GM23248 (cell line): ENCODE measurements around the gene SP6. TPM values are rescaled to one million over a fixed set of nuclear protein-coding genes. Genes with fewer than 3 reads are reported as not detected.

Experiments used
- DNase-seq: peaks from one replicate; pipeline ENCODE4 v3.0.0-alpha.2; 2015
- H2AFZ ChIP-seq: fragments of 200-600 bp; sonication (generic); 2 replicates; pipeline ENCODE4 v1.6.1; 2016; ENCODE audit warnings: antibody characterized with exemption
- H3F3A ChIP-seq: fragments of 200-600 bp; sonication (generic); 2 replicates; pipeline ENCODE4 v1.6.1; 2016; ENCODE audit warnings: mild to moderate bottlenecking, antibody characterized with exemption, mixed run types; ENCODE audit not compliant: insufficient read depth
- H3K27ac ChIP-seq: fragments of 200-600 bp; sonication (generic); 2 replicates; pipeline ENCODE4 v1.5.1; 2016; ENCODE audit warnings: mild to moderate bottlenecking
- H3K27me3 ChIP-seq: fragments of 200-600 bp; sonication (generic); replicated peaks from 2 replicates; pipeline ENCODE4 v1.6.1; 2016; ENCODE audit warnings: mild to moderate bottlenecking; ENCODE audit not compliant: insufficient read depth
- H3K36me3 ChIP-seq: fragments of 200-600 bp; sonication (generic); 2 replicates; pipeline ENCODE4 v1.6.1; 2016; ENCODE audit warnings: low read depth, mild to moderate bottlenecking
- H3K4me1 ChIP-seq: fragments of 200-600 bp; sonication (generic); 2 replicates; pipeline ENCODE4 v1.6.1; 2016; ENCODE audit warnings: mild to moderate bottlenecking; ENCODE audit not compliant: insufficient read depth
- H3K4me2 ChIP-seq: fragments of 200-600 bp; sonication (generic); one replicate; pipeline ENCODE4 v1.6.1; 2016; ENCODE audit warnings: mild to moderate bottlenecking; ENCODE audit not compliant: unreplicated experiment
- H3K4me3 ChIP-seq: fragments of 200-600 bp; sonication (generic); 2 replicates; pipeline ENCODE4 v1.5.1; 2016; ENCODE audit warnings: mild to moderate bottlenecking
- H3K79me2 ChIP-seq: fragments of 200-600 bp; sonication (generic); 2 replicates; pipeline ENCODE4 v1.6.1; 2016; ENCODE audit warnings: mild to moderate bottlenecking; ENCODE audit not compliant: insufficient read depth
- H3K9ac ChIP-seq: fragments of 200-600 bp; sonication (generic); 2 replicates; pipeline ENCODE4 v1.6.1; 2016; ENCODE audit warnings: mild to moderate bottlenecking
- H3K9me2 ChIP-seq: fragments of 200-600 bp; sonication (generic); 2 replicates; pipeline ENCODE4 v1.6.1; 2016; ENCODE audit warnings: mixed run types, mild to moderate bottlenecking, moderate library complexity; ENCODE audit not compliant: insufficient read depth
- H3K9me3 ChIP-seq: fragments of 200-600 bp; sonication (generic); one replicate; pipeline ENCODE4 v1.6.1; 2017; ENCODE audit warnings: low read depth
- H4K20me1 ChIP-seq: fragments of 200-600 bp; sonication (generic); 2 replicates; pipeline ENCODE4 v1.6.0; 2016; ENCODE audit not compliant: insufficient read depth
- EZH2 ChIP-seq: fragments of 200-600 bp; sonication (generic); IDR thresholded peaks from 2 replicates; pipeline ENCODE4 v1.6.1; 2018; ENCODE audit warnings: antibody characterized with exemption, mild to moderate bottlenecking; ENCODE audit not compliant: insufficient read depth, poor library complexity, severe bottlenecking
- EZH2phosphoT487 ChIP-seq: fragments of 200-600 bp; sonication (generic); IDR thresholded peaks from 2 replicates; pipeline ENCODE4 v1.6.1; 2018; ENCODE audit warnings: antibody characterized with exemption, moderate library complexity, mild to moderate bottlenecking, low read depth; ENCODE audit not compliant: insufficient read depth
- WGBS, 2 experiments: methylation state at CpG; one replicate each; pipeline ENCODE4 v1.1.6; 2015 to 2017; ENCODE audit warnings: low lambda C conversion rate in 2 of 2, low coverage in 1 of 2; ENCODE audit errors: missing lambda C conversion rate in 2 of 2; 5-methylcytosine and 5-hydroxymethylcytosine counted together
- in situ Hi-C: fragments of 300-500 bp; cut with MboI; formaldehyde crosslinking; loops from 2 replicates; pipeline ENCODE4 v1.15.0; 2020
- polyA plus RNA-seq: library from polyadenylated mRNA; unstranded; fragments of >200 nt; fragmentation: Nextera tagmentation; extraction: Ambion mirVana; gene quantifications from 2 replicates; pipeline ENCODE4 v1.2.1, GENCODE V29; 2016
- total RNA-seq: library from RNA; depleted of rRNA; stranded (reverse); fragments of >200 nt; shearing (Covaris generic); gene quantifications from 2 replicates; pipeline ENCODE4 v1.2.3, GENCODE V29; 2014

Gene SP6
- total and polyA plus RNA-seq, 2 experiments from 2014 or later: not detected

GRCh38 chr17:47841488-47842291 is 9.3 kb downstream of the SP6 start:
- 61 to 63% methylated on average over 16 of the region's 16 CpGs for WGBS, 2 experiments
- peaks cover 7% of the 10 kb centered on the region; the same call in 1 of the 2 replicates for H3K27me3 ChIP-seq
- no peak for DNase-seq
- in situ Hi-C loops: loop anchor here (5.0 kb wide), 1 partner anchor 46 kb away; no protein-coding TSS in a partner anchor
- H3K36me3 ChIP-seq: no peaks in the 10 kb centered on the region
- no peaks in the 10 kb centered on the region for H4K20me1 ChIP-seq
- no peaks in the 10 kb centered on the region for H3K9me2 ChIP-seq
- no peak overlapping the region for H3K27ac ChIP-seq
- no peak for TF ChIP-seq EZH2
- TF ChIP-seq EZH2phosphoT487: no peak
- H3F3A ChIP-seq: no peaks in the 10 kb centered on the region
- H3K9me3 ChIP-seq: no peaks in the 10 kb centered on the region
- H3K4me2 ChIP-seq: peak overlapping the region; percentile 82
- peak overlapping the region; percentile 92 for H3K4me3 ChIP-seq
- H3K4me1 ChIP-seq: peaks cover 16% of the 10 kb centered on the region
- peaks cover 10% of the 10 kb centered on the region for H3K79me2 ChIP-seq
- peak overlapping the region; percentile 79 for H3K9ac ChIP-seq
- H2AFZ ChIP-seq: peak overlapping the region; percentile 96

GRCh38 chr17:47840742-47841487 is 10.0 kb downstream of the SP6 start, which contains the start of gene SCRN2:
Gene SCRN2 (minus strand): TSS chr17:47841273. CDS start chr17:47840843, 430 bp downstream.
- Histone ChIP-seq H3K9ac (peak within 1 kb of the TSS; percentile 79), H4K20me1 (no peaks in the 10 kb centered on the region), H3K27me3 (no peaks in the 10 kb centered on the region), H3K27ac (no peak within 1 kb of the TSS), H3K79me2 (peaks cover 10% of the 10 kb centered on the region), H3K9me3 (no peaks in the 10 kb centered on the region), H3F3A (no peaks in the 10 kb centered on the region), H2AFZ (peak within 1 kb of the TSS; percentile 96), H3K36me3 (no peaks in the 10 kb centered on the region), H3K9me2 (no peaks in the 10 kb centered on the region), H3K4me1 (peaks cover 16% of the 10 kb centered on the region), H3K4me3 (peak within 1 kb of the TSS; percentile 92), H3K4me2 (peak within 1 kb of the TSS; percentile 82)
- WGBS, 2 experiments: 1 to 2% methylated on average over 46 to 51 of the region's 55 CpGs
- peak; percentile 88 for DNase-seq
- TF ChIP-seq EZH2phosphoT487 (no peak), EZH2 (no peak)
- in situ Hi-C loops: loop anchor here (5.0 kb wide), 1 partner anchor 46 kb away; no protein-coding TSS in a partner anchor

GRCh38 chr17:47840001-47840741 is 10.8 kb downstream of the SP6 start:
- H3K27ac ChIP-seq: no peak overlapping the region

GRCh38 chr17:47839071-47839470 is 11.9 kb downstream of the SP6 start:
- H3K9me3 ChIP-seq: no peaks in the 10 kb centered on the region
- peaks cover 10% of the 10 kb centered on the region for H3K79me2 ChIP-seq
- no peaks in the 10 kb centered on the region for H3K9me2 ChIP-seq
- 84 to 86% methylated on average over 4 to 5 of the region's 5 CpGs for WGBS, 2 experiments
- no peaks in the 10 kb centered on the region for H3K36me3 ChIP-seq
- DNase-seq: no peak
- no peak overlapping the region for H3K4me2 ChIP-seq
- H2AFZ ChIP-seq: no peak overlapping the region
- H3K9ac ChIP-seq: no peak overlapping the region
- no peaks in the 10 kb centered on the region for H3K27me3 ChIP-seq
- no peak for TF ChIP-seq EZH2
- in situ Hi-C loops: no loop called here
- no peaks in the 10 kb centered on the region for H3F3A ChIP-seq
- peaks cover 16% of the 10 kb centered on the region for H3K4me1 ChIP-seq
- H3K27ac ChIP-seq: no peak overlapping the region
- H4K20me1 ChIP-seq: no peaks in the 10 kb centered on the region
- H3K4me3 ChIP-seq: no peak overlapping the region

More at GRCh38 chr17:47840001-47840741, 10.8 kb downstream of the SP6 start:
- H3K27me3 ChIP-seq: no peaks in the 10 kb centered on the region
- WGBS, 2 experiments: 49 to 50% methylated on average over 17 of the region's 17 CpGs
- H4K20me1 ChIP-seq: no peaks in the 10 kb centered on the region
- peaks cover 16% of the 10 kb centered on the region for H3K4me1 ChIP-seq
- no peaks in the 10 kb centered on the region for H3F3A ChIP-seq
- H3K79me2 ChIP-seq: peaks cover 10% of the 10 kb centered on the region
- TF ChIP-seq EZH2phosphoT487 (no peak), EZH2 (no peak)
- H3K4me2 ChIP-seq: peak overlapping the region; percentile 82
- no peak for DNase-seq
- no peaks in the 10 kb centered on the region for H3K9me2 ChIP-seq
- H3K4me3 ChIP-seq: peak overlapping the region; percentile 92
- H3K9me3 ChIP-seq: no peaks in the 10 kb centered on the region
- H3K36me3 ChIP-seq: no peaks in the 10 kb centered on the region
- in situ Hi-C loops: loop anchor here (5.0 kb wide), 1 partner anchor 47 kb away; no protein-coding TSS in a partner anchor
- H2AFZ ChIP-seq: peak overlapping the region; percentile 96
- peak overlapping the region; percentile 79 for H3K9ac ChIP-seq
